ENCODE data around the gene KLHDC4.
"Not testable (repeated sequence)": the region's sequence is repeated elsewhere in the genome, so short reads cannot be mapped to it uniquely, and the experiment has no call there.

DNA sequence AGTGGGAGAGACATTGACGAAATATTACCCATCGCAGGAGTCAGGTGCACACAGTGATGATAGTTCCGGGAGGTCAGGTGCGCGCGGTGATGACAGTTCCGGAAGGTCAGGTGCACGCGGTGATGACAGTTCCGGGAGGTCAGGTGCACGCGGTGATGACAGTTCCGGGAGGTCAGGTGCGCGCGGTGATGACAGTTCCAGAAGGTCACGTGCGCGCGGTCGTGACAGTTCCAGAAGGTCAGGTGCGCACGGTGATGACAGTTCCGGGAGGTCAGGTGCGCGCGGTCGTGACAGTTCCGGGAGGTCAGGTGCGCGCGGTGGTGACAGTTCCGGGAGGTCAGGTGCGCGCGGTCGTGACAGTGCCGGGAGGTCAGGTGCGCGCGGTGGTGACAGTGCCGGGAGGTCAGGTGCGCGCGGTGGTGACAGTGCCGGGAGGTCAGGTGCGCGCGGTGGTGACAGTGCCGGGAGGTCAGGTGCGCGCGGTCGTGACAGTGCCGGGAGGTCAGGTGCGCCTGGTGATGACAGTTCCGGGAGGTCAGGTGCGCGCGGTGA is 84.7 kb downstream of the KLHDC4 start:
- TF ChIP-seq, protein P1, sequence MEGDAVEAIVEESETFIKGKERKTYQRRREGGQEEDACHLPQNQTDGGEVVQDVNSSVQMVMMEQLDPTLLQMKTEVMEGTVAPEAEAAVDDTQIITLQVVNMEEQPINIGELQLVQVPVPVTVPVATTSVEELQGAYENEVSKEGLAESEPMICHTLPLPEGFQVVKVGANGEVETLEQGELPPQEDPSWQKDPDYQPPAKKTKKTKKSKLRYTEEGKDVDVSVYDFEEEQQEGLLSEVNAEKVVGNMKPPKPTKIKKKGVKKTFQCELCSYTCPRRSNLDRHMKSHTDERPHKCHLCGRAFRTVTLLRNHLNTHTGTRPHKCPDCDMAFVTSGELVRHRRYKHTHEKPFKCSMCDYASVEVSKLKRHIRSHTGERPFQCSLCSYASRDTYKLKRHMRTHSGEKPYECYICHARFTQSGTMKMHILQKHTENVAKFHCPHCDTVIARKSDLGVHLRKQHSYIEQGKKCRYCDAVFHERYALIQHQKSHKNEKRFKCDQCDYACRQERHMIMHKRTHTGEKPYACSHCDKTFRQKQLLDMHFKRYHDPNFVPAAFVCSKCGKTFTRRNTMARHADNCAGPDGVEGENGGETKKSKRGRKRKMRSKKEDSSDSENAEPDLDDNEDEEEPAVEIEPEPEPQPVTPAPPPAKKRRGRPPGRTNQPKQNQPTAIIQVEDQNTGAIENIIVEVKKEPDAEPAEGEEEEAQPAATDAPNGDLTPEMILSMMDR (IDR thresholded peaks at IDR 0.05): not testable (repeated sequence)
- TF ChIP-seq EZH2 (IDR thresholded peaks at IDR 0.05; ENCODE audit: borderline replicate concordance, insufficient read depth, low read depth, low read length, poor library complexity, severe bottlenecking): not testable (repeated sequence)

Measured in B cell (primary cell).